T-helper 1 cell treated with Interleukin-12 subunit alpha and Interleukin-12 subunit beta and Interleukin-4 antibody, amounts not matched to agents 30 ng/mL and 1 ng/mL, for 36 hours (primary cell): Measurements from ENCODE around the gene COMMD4. TPM values are rescaled to one million over a fixed set of nuclear protein-coding genes. Genes with fewer than 3 reads are reported as not detected.
"Not testable (repeated sequence)": the region's sequence is repeated elsewhere in the genome, so short reads cannot be mapped to it uniquely, and the experiment has no call there.

Experiments used
- intact Hi-C: fragments of 100-400 bp; cut with micrococcal nuclease; formaldehyde crosslinking; loops from one replicate; pipeline ENCODE4 v1.15.1; 2024
- total RNA-seq: library from RNA; stranded (reverse); gene quantifications from 2 replicates; pipeline ENCODE4 v1.2.3, GENCODE V29; 2022

The COMMD4 gene
- 81.9 and 87.3 TPM in 2 replicates for total RNA-seq

DNA sequence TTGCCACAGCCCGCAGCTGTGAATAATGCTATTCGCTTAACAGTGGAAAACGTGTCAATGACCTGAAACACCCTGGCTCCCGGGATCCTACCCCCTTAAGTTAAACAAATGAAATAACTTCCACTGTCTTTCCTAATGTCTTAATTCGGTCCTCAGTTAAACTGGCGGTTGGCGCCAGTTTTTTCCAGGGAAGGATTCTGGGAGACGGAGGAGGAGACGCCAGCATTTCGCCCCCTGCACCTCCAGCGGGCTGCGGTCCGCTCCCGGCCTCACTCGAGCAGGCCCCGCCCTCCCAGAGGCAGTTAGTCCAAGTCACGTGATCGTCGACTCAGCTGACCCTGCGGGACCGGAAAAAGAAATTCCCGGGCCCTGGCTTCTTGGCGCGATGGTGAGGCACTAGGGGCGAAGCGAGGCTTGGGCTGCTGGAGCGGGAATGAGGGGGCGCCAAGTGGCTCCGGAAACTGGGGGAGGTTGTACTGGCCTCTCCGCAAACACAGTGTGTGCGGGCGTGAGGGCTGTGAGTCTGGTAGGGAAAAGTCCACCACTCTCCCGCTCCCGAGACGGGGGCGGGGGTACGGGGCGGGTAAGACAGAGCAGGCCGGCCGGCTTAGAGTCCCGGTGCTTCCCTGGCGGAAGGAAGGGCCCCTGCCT is at the start of gene COMMD4:
COMMD4 (plus strand) TSS at position 359 of the 651 bp plus-strand sequence; CDS start at position 386, 27 bp downstream.
- intact Hi-C loops = loop anchor here (1.0 to 2.0 kb wide), 3 partner anchors 14 to 117 kb away; partner anchors contain the start of gene MAN2C1

DNA sequence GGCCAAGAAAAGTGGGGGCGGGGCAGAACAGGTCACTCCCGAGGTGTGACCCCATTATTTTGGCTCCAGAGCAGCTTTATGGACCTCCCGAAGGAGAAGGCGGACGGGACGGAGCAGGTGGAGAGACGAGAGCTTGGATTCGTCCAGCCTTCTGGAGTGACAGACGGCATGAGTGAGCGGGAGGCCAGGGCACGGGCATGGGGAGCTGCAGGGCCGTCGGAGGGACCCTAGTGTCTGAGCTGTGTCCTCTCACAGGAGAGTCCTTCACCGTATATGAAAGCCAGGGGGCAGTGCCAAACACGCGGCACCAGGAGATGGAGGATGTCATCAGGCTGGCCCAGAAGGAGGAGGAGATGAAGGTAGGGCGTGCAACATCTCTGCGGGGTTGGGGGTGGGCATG is 42.2 kb upstream of the COMMD4 start:
- intact Hi-C loops = not testable (repeated sequence)

DNA sequence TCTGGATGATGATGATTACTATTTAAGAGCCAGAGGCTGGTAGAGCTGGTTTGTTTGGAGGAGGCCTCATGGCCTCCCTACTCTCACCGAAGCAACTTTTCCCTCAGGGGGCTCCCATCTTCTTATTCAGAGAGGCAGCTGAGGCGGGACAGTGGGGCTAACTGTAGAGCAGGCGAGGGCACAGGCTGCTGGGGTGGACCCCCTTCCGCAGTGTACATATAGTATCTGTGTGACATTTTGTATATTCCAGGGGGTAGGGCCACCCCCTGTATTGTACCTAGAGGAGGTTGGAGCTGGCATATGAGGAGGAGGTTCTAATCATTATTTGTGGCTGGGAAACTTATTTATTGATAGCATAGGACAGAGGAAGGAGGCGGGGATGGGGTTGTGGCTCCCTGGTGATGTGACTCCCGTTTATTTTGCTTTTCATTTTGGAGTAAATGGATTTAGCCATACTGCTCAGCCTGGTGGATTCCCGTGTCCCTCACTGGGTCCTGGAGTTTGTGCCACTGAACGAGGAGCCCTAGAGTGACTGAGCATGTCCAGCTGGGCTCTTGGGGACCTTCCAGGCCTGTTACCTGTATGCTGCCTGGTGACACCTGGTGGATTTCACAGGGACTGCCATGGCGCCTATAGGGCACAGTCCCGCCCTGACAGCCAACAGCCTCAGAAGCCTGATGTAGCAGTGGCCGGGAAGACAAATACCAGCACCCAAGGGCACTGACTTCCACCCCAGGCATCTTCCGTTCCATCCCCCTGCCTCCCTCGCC is 37.1 kb upstream of the COMMD4 start:
- intact Hi-C loops = not testable (repeated sequence)

DNA sequence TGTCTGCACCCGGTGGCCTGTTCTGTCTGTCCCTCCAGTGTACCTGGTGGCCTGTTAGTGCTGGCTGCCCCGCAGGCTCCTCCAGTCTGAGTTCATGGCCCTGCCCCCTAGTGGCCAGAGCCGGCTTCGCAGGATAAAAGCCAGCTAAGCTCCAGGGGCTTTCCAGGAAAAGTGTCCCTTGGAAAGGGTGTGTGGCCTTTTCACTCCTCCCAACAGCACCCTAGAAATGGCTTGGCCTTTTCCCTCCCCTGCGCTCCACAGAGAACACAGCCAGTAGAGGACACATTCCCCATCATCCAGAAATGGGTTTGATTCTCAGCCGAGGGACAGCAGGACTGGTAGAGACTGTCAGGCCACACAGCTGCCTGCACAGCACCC is 36.6 kb upstream of the COMMD4 start:
- intact Hi-C loops = not testable (repeated sequence)

DNA sequence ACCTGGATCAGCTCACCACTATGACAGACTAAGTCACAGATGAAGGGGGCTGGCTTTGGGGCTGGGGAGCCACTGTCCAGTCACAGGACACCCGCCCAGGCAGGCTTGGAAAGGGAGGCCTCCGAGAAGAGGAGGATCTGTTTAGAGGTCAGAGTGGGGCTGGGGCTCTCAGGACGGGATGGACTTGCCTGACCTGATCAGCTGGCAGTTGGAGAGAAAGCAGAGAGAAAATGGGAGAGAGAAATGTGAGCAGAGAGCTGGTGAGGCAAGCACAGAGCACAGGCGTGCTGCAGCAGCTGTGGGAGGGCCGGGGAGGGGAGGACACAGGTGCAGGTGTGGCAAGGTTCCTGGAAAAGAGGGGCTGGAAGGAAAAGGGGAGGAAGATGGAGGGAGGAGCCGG is 35.8 kb upstream of the COMMD4 start:
- intact Hi-C loops = not testable (repeated sequence)

DNA sequence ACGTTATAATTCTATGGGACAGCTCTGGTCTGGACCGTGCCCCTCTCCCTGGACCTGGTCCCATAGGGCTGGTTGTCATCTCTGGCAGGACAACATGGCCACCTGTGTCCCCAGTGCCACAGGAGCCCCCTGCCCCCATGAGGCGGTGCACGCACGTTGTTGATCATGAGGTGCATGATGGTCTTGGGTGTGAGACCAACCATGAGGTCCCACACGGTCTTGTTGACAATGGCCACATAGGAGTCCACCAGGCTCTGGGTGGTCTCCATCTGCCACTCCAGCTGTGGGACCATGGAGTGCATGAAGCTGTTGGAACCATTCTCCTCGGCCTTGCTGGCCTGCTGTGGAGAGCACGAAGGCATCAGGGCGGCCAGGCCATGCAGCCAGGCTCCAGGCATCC is 33.5 kb upstream of the COMMD4 start:
- intact Hi-C loops = no loop called here

DNA sequence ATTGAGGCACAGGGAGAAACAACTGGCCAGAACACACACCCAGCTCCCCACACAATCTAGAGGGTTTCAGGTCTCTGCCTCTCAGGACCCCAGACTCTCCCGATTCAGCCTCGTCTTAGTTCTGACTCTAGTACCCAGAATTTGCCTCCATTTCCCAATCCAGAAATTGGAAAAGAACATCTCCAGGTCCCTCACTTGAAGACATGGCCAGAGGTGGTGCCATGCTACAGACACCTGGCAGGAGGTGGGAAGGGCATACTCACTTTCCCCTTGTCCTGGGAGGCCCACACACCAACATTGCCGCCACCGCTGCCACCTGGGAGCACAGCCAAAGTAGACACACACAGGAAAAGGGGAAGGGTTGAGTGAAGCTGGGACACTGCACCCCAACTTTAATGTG is 33.1 kb upstream of the COMMD4 start:
- intact Hi-C loops = not testable (repeated sequence)

DNA sequence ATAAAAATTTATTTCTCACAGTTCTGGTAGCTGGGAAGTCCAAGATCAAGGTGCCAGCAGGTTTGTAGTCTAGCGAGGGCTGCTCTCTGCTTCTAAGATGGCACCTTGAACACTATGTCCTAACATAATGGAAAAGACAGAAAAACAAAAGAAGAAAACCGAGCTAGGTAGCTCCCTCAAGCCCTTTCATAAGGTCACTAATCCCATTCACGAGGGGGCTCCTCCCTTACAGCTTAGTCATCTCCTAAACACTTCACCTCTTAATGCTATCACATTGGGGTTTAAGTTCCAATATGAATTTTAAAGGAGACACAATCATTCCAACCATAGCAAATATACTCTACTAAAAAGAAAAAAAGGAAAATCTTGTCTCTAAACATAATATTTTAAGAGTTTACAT is 29.7 kb upstream of the COMMD4 start:
- intact Hi-C loops = no loop called here

DNA sequence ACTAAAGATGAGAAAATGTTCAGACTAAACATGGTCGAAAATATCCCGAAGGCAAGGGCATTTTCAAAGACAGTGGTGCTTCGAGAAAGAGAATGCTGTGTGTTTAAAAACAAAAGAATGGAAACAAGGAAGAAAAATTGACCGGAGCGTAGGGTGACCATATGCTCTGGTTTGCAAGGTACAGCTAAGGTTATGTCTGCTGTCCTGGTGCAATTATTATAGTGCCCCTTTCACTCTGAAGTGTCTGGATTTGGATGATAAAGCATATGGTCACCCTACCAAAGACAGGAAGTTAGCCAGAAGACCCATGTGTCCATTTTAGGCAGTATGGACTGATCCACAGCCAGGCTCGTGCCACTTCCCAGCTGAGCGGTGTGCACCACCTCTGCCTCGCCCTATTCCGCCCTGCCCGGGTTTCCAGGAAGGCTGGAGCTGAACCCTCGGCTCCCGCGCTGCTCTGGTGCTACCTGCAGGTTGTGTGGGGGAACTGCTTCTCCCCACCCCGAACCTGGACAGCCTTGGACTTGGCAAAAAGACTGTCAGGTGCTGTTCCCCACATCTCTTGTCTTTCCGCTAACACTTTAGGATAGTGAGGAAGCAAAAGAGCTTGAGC is 28.0 kb upstream of the COMMD4 start:
- intact Hi-C loops = no loop called here

DNA sequence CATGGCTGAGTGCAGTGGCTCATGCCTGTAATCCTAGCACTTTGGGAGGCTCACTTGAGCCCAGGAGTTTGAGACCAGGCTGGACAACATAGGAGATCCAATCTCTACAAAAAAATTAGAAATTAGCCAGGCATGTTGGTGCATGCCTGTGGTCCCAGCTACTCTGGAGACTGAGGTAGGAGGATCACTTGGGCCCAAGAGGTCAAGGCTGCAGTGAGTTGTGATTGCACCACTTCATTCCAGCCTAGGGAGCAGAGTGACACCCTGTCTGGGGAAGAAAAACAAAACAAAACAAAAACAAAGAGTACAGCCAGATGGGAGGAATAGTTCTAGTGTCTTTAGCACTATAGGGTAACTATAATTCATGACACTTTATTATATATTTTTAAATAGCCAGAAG is 26.2 kb upstream of the COMMD4 start:
- intact Hi-C loops = loop anchor here (5.0 kb wide), 1 partner anchor 77 kb away; no protein-coding TSS in a partner anchor

DNA sequence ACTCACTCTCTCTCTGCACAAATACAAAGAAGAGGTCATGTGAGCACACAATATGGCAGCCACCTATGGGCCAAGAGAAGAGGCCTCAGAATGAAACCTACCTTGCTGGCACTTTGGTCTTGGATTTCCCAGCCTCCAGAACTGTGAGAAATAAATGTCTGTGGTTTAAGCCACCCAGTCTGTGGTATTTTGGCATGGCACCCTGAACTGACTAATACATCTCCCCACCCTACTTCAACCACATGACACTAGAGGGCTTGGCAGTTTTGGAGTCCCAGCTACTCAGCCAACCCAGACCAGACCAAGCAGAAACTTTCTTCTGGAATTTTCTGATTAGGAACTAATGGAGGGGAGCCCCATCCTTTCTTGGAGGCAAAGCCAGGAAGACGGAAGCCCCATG is 23.3 kb upstream of the COMMD4 start:
- intact Hi-C loops = loop anchor here (5.0 kb wide), 1 partner anchor 80 kb away; no protein-coding TSS in a partner anchor

DNA sequence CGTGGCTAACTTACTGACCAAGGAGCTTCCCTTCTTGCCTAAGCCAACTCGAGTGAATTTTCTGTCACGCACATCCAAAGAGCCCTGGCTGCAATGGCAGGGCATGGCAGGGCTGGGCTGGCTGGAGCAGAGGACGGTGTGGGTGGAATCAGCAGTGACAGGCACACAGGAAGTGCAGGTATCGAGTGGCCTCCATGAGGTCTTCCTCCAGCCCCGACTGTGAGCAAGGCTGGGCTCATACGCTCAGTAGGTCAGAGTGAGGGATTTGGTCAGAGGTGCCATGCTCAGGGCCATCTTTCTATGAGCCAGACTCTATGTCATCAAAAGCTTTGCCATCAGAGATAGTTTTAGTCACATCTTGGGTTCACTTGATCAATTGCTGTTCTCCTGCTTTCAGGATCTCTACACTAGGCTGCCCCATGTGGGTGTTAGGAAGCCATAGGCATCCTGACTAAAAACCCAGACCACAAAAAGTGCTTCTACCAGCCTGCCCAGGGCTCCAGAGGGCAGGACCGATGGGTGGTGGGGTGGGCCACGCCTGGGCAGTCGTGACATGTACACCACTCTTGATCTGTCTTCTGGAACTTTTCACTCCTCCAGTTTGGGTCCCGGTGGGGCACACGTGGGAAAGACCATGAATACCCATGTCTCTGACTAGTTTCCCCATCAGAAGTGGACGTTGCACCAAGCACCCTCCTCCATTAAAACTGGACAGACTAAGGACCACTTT is 22.6 kb upstream of the COMMD4 start:
- intact Hi-C loops = loop anchor here (5.0 kb wide), 1 partner anchor 81 kb away; no protein-coding TSS in a partner anchor

DNA sequence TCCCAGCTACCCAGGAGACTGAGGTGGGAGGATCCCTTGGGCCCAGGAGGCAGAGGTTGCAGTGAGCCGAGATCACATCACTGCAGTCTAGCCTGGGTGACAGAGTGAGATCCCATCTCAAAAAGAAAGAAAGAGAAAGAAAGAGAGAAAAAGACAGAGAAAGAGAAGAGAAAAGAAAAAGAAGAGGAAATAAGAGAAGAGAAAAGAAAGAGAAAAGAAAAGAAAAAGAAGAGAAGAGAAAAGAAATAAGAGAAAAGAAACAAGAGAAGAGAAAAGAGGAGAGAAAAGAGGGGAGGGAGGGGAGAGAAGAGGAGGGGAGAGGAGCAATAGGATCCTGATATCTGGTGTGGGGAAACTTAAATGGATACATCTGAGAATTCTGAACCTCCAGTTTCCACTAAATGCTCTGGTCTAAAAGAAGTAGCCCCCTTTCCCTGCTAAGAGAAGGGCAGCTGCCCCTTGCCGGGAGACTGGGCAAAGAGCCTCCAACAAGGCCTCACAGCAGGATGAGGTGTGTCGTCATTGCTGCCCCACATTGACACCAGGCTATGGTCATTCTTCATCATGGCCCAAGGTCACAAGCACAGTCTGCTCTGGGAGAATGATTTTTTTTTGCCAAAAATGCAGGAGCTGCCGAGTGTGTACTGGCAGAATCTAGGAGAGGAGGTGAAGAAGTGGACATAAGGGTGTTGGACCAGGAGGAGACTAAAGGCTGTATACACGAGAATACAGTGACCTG is 21.1 kb upstream of the COMMD4 start:
- intact Hi-C loops = loop anchor here (5.0 kb wide), 1 partner anchor 82 kb away; no protein-coding TSS in a partner anchor

DNA sequence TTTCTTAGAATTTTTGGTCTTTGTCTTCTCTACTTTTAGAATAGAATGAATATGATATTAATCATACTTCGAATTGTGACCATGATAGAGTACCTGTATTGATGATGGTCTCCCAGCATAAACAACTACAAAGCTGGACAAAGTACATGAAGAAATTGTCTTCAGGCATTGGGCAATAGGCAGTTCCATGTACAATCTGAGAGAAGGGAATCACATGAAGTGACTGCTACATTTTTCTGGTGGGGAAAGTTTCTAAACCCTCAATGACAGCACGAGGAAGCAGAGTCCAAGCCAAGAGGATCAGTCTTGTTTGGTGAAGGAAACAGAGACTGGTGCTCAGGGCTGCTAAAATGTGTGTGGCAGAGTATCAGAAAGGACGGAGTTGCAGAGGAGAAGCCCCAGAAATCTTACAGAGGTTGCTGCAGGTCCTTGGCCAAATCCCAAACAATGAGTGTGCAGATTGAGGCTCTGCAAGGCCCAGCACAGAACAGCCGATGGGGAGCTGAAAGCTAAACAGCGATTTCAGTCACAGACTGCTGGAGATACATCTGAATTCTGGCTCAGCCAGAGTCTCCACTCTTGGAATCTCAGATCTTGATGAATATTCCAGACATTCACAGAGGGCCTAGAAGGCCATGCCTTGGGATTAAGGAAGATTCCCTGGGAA is 16.5 kb upstream of the COMMD4 start:
- intact Hi-C loops = not testable (repeated sequence)

DNA sequence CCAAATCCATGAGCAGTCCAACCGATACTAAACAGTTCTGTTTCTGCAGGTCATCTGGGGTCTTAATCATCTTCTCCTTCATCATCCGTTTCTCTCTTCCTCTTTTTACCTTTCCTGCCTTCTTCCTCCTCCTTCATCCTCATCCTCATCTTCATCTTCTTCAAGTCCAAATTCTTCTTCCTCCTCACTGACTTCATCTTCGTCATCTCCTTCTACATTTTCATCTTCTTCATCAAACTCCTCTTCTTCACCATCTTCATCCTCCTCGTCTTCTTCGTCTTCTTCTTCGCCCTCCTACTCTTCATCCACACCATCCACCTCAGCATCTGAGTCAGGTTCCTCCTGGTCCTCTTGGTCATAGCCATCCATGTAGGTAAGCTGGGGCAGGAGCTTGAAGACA is 14.2 kb upstream of the COMMD4 start:
- intact Hi-C loops = no loop called here

DNA sequence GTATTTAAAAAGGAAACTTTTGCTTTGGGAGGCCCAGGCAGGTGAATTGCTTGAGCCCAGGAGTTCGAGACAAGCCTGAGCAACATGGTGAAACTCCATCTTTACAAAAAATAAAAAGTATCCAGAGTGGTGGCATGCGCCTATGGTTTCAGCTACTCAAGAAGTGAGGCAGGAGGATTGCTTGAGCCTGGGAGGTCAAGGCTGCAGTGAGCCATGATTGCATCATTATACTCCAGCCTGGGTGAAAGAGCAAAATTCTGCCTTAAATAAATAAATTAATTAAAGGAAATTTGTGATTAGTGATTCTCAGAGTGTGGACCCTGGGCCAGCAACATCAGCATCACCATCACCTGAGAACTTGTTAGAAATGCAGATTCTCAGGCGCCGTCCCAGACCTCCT is 9.9 kb upstream of the COMMD4 start:
- intact Hi-C loops = no loop called here

DNA sequence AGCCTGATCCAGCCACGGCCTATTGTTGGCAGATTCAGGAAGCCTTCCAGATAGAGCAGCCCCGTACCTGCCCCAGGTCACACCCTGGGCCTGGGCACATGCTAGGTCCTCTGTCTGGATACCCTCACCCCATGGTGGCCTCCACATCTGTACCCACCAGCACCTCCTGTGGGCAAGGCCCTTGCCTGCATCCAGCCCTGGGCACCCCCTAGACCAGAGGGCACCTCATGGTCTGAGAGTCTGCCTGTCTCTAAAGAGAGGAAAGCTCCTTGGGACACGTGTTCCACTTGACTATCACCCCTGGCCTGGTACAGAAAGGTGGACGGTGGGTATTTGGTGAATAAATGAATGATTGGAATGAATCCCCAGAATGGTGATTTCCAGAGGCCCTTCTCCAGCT is 8.9 kb upstream of the COMMD4 start:
- intact Hi-C loops = no loop called here

DNA sequence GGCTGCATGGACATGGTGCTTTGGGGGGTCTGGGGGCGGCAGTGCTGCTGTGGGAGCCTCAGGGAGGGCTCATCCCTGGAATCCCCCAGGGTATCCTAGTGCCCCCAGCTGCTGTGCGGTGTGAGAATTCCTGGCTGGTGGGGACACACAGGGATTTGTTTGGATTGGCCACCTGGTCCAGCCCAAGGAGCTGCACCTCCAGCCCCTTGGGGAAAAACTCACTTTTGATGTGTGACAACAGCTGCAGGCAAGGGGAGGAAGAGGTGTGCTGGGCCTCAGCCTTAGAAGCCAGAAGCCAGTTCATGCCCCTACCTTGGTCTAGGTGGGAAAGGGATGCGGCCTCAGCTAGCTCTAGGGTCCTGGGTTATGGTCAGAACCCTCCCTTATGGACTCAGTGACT is 8.4 kb upstream of the COMMD4 start:
- intact Hi-C loops = no loop called here

DNA sequence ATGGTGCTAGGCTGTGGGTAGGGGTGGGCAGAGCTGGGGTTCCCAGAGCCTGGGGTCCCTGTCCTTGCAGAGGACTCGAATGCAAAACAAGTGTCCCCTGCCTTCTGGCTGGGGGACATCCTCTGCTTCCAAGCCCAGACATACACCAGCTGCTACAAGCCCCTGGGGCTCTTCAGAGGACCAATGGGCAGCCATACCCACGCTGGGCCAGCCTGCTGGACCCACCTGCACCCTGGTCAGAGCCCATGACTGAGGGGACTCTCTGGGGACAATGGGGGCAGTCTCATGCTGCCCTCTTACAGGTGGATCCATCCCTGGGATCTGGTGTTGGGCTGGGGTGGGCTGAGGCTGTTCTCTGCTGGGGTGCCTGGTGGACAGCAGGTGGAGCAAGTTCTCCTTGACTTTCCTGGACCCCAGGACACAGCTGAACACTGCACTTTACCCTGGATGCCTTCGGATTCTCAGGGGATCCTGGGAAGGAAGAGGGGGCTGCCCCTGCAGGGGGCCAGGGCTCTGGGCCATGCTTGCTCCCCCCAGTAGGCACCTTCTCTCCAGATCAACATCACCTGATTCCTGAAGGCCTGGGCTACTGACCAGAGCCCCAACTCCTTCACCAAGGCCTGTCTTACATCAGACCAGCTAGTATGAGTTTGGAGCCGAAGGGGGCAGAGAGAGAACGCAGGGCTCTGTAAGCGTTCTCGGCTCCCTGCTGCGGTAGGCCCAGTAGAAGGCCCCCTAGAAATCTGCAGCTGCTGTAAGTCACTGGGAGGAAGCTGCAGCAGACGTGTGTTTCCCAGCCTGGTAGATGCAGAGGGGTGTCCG is 7.2 kb upstream of the COMMD4 start:
- intact Hi-C loops = no loop called here
